Measurements from ENCODE around the gene TNFSF15. TPM values are rescaled to one million over a fixed set of nuclear protein-coding genes. Genes with fewer than 3 reads are reported as not detected.

TNFSF15 gene
- total RNA-seq, 1 experiment from 2014 or later = not detected

DNA sequence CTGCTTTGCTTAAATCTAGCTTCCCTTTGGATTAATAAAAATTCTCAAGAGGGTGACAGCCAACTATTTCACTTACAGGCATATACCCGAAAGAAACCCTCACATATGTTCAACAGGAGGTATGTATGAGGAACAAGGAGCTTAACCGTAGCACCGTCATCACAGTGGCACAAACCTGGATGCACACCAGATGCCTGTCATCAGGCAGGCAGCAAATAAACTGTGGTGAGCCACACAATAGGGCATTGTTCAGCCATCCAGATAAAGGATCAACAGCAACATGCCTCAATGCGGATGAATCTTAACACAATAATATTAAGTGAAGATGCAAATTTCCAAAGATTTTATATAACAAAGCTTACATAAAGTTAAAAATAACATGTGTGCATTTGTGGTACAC is 5.5 kb upstream of the TNFSF15 start:
- Histone ChIP-seq H3K27me3 (ENCODE audit: insufficient read depth, low read length) (peaks cover 3% of the 10 kb centered on the region; the same call in 1 of the 2 replicates), H3K9me2 (ENCODE audit: insufficient read depth) (no peaks in the 10 kb centered on the region), H2AFZ (ENCODE audit: low read depth, low read length, poor library complexity, severe bottlenecking) (no peak overlapping the region), H3K4me2 (ENCODE audit: low read length) (no peak overlapping the region), H3K9ac (ENCODE audit: low read length) (no peak overlapping the region), H3K9me3 (ENCODE audit: control insufficient read depth in 1 of 2, insufficient read depth in 1 of 2, low read depth in 1 of 2, low read length in 2 of 2) (no peaks in the 10 kb centered on the region), H3K27ac (ENCODE audit: low read depth, low read length) (no peak overlapping the region), H3K4me3 (replicated peaks in 1 of 2; ENCODE audit: low read depth in 1 of 2, low read length in 2 of 2) (no peak overlapping the region), H3K36me3 (ENCODE audit: control insufficient read depth in 1 of 2, insufficient read depth in 2 of 2, low read length in 2 of 2) (no peaks in the 10 kb centered on the region), H3K79me2 (ENCODE audit: insufficient read depth, low read length) (no peaks in the 10 kb centered on the region), H4K20me1 (ENCODE audit: insufficient read depth) (no peaks in the 10 kb centered on the region), H3K4me1 (ENCODE audit: control insufficient read depth in 1 of 2, insufficient read depth in 2 of 2, low read length in 2 of 2) (peaks cover under 1 to 1% of the 10 kb centered on the region in 2 experiments; a peak in 3 of 4 replicates)
- TF ChIP-seq RAD21 (IDR thresholded peaks at IDR 0.05; ENCODE audit: low read depth) = no peak
- no peak for TF ChIP-seq CEBPB (IDR thresholded peaks at IDR 0.05; ENCODE audit: low read depth)
- TF ChIP-seq CTCF (IDR thresholded peaks at IDR 0.05 in 2 of 3, conservative IDR thresholded peaks at IDR 0.05 in 1 of 3; ENCODE audit: borderline replicate concordance in 1 of 3, insufficient read depth in 1 of 3, low read depth in 2 of 3, low read length in 2 of 3) = no peak
- TF ChIP-seq CBX3 (IDR thresholded peaks at IDR 0.05; ENCODE audit: low read depth) = no peak
- no peak for TF ChIP-seq POLR2A (IDR thresholded peaks at IDR 0.05; ENCODE audit: borderline replicate concordance, extremely low read depth, insufficient read depth, insufficient read length)
- TF ChIP-seq, protein P1, sequence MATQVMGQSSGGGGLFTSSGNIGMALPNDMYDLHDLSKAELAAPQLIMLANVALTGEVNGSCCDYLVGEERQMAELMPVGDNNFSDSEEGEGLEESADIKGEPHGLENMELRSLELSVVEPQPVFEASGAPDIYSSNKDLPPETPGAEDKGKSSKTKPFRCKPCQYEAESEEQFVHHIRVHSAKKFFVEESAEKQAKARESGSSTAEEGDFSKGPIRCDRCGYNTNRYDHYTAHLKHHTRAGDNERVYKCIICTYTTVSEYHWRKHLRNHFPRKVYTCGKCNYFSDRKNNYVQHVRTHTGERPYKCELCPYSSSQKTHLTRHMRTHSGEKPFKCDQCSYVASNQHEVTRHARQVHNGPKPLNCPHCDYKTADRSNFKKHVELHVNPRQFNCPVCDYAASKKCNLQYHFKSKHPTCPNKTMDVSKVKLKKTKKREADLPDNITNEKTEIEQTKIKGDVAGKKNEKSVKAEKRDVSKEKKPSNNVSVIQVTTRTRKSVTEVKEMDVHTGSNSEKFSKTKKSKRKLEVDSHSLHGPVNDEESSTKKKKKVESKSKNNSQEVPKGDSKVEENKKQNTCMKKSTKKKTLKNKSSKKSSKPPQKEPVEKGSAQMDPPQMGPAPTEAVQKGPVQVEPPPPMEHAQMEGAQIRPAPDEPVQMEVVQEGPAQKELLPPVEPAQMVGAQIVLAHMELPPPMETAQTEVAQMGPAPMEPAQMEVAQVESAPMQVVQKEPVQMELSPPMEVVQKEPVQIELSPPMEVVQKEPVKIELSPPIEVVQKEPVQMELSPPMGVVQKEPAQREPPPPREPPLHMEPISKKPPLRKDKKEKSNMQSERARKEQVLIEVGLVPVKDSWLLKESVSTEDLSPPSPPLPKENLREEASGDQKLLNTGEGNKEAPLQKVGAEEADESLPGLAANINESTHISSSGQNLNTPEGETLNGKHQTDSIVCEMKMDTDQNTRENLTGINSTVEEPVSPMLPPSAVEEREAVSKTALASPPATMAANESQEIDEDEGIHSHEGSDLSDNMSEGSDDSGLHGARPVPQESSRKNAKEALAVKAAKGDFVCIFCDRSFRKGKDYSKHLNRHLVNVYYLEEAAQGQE (IDR thresholded peaks at IDR 0.05; ENCODE audit: low read depth) = no peak
- TF ChIP-seq ZNF274 (IDR thresholded peaks at IDR 0.05; ENCODE audit: low read depth, low read length) = no peak
- no peak for TF ChIP-seq SP1 (IDR thresholded peaks at IDR 0.05; ENCODE audit: low read depth)
- TF ChIP-seq TCF7L2 (IDR thresholded peaks at IDR 0.05; ENCODE audit: borderline replicate concordance, extremely low read depth, insufficient read depth, insufficient read length) = no peak
- TF ChIP-seq EZH2 (IDR thresholded peaks at IDR 0.05) = no peak
- no peak for TF ChIP-seq EZH2phosphoT487 (IDR thresholded peaks at IDR 0.05; ENCODE audit: borderline replicate concordance)
- TF ChIP-seq SIN3A (IDR thresholded peaks at IDR 0.05; ENCODE audit: low read depth) = no peak
- TF ChIP-seq, protein P2, sequence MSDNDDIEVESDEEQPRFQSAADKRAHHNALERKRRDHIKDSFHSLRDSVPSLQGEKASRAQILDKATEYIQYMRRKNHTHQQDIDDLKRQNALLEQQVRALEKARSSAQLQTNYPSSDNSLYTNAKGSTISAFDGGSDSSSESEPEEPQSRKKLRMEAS (IDR thresholded peaks at IDR 0.05) = no peak
- no peak for TF ChIP-seq JUND (IDR thresholded peaks at IDR 0.05)
- intact Hi-C loops (cut with micrococcal nuclease) = no loop called here
- no peak for ATAC-seq
- BruUV-seq (replicated peaks) = no TSS peak
- POLR2A ChIA-PET = no interaction called here
- no peak for DNase-seq (ENCODE audit: low read depth, low spot score)
- CTCF ChIA-PET = no interaction called here
- RAD21 ChIA-PET (ENCODE audit: low non-redundant PET in 1 of 2, low total read pairs in 2 of 2, uncharacterized antibody in 2 of 2, unreplicated experiment in 2 of 2) = no interaction called here
